Measurements from ENCODE around the gene ADAM30.

Gene ADAM30

DNA sequence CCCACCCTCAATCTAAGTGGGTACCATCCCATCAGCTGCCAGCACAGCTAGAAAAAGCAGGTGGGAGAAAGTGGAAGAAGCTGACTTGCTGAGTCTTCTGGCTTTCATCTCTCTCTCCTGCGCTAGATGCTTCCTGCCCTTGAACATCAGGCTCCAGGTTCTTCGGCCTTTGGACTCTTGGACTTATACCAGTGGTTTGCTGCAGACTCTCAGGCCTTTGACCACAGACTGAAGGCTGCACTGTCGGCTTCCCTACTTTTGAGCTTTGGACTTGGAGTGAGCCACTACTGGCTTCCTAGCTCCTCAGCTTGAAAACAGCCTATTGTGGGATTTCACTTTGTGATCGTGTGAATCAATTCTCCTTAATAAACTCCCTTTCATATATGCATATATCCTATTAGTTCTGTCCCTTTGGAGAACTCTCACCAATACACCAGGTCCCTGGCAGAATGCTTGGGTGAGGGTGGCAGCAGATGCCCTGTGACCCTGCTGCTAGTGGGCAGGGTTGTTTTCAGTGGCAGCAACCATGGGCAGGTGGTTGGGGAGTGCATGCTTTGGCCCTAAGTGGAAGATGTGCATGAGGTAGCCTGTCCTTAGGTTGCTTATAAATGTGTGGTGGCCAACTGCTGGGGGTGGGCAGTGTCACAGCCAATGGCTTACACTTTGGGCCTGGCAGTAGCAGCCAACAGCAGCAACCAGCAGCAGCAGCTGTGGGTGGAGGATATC, 10.8 kb upstream of the ADAM30 start:
- no peak for DNase-seq

DNA sequence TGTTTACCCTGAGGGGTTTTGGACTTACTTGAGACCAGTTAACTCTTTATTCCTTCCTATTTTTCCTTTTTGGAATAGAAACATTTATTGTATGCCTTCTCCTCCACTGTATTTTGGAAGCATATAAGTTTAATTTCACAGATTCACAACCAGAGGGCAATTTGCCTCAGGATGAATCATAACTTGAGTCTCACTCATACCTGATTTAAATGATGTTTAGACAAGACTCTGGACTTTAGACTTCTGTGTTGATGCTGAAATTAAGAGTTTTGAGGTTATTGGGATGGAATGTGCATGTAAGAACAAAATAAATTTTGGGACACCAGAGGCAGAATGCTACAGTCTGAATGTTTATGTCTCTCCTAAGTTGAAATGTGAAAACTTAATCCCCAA, 7.1 kb upstream of the ADAM30 start:
- DNase-seq, result no peak

DNA sequence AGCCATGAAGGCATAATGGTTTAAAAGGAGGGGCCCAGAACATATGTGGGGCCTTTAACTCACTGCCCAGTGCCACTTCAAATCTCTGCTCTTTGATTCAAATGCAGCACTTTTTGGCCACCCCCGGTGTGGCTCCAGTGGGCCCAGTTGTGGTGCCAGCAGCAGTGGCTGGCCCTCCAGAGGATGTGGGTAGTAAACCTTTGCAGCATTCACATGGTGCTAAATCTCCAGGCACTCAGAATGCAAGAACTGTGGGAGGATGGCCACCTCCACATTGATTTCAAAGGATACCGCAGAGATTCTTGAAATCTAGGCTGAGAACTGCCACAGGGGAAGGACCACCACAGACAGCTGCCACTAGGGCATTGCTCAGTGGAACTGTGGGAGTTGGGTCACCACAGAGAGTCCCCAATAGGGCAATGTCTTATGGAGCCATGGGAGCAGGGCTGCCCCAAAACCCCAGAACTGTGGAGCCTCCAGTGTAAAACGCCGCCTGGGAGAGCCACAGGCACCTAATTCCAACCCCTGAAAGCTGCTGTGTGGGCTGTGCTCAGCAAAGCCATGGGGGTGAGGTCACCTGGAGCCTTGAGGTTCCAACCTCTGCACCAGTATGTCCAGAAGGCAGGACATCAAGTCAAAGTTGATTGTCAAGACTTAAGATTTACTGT, 6.6 kb upstream of the ADAM30 start:
- DNase-seq, result no peak

DNA sequence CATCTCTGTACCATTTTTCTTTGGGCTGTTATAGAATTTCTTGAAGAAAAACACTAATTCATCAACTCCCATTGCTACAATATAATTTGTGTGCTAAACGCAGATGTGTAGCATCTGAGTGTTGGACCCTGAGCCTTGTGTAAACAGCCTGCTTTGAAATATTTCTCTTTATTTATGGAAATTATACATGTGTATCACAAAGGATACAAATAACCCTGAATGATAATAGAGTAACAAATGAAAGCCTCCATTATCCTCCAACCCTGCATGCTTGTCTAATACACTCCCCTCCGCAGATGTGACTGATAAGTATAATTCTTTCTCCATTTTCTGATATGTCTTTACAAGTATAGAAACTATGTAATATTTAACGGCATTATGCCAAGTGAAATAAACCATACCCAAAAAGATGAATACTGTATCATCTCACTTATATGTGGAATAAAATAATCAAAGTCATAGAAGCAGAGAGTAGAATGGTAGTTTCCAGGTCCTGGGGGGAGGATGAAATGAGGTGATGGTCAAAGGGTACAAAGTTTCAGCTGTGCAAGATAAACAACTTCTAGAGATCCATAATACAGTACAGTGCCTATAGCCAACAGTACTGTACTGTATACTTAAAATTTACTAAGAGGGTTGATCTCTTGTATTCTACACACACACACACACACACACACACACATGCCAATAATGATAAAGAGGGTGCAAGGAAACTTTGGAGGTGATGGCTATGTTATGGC, 2.8 kb upstream of the ADAM30 start:
- DNase-seq, result no peak

DNA sequence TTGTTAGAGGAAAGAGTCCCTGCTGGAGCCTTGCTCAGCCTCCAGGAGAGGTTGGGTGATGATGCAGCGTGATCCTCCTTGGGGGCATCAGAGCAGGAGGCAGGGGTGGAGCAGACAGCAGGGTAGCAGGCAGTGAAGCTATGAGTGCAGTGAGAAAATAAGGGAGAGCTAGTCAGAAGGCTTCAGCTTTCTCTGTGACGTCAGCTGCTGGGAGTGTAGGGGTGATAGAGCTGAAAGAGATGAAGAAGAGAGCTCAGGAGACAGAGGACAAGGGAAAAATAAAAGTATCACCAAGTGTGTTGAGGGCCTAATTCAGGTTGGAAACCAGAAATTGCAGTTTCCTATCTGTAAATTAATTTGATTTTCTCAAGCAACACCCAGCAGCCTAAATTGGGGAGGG, 2.2 kb upstream of the ADAM30 start:
- no peak for DNase-seq

DNA sequence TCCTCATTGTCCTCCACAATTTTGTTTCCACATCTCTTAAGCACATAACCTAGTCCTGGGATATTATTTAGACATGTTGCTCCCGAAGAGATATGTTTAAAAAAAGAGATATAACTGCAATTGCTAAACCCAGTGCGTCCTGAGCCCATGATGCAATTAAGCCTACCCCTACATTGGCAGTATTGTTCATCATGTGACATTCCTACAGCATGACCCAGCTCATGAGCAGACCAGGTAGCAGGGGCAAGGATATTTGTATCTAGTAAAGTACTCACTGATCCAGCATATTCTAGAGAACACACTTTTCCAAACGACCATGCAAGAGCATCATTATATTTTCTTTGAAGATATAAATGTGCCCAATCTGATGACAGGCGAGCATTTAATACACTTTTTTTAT, 1.2 kb downstream of the ADAM30 start:
- no peak for DNase-seq

DNA sequence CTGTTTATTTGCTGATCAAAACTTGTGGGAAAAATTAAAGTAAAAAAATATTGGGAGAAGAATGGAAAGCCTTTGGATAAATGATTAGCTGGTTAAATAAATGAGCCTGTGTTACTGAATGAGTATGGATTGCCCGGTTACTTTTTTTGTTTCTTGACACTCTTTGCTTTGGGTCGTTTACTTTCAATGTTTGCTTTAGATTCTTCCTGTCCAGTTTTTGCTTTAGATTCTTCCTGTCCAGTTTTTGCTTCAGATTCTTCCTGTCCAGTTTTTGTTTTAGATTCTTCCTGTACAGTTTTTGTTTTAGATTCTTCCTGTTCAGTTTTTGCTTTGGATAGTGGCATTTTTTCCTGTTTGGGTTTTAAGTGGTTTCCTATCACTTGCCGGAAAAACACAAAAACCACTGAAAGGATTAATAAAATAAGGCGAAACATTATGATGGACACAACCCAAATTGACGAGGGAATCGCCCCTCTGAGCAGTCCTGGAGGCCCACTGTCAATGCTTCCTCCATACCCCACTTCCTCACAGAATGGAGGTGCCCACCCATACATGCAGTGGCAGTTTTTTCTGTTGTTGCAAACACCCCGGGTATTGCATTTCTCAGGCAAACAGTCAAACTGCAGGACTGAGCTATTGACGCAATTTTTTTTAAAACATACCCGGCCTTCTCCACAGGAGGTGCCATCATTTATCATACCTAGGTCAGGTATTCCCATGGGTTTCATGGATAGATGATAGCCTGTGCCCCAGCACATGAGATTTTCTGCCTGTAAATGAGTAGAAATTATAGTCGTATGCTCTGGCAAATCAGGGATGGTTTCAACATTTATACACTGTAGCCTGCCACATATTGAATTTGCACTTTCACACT, 2.3 kb downstream of the ADAM30 start:
- DNase-seq, result no peak

DNA sequence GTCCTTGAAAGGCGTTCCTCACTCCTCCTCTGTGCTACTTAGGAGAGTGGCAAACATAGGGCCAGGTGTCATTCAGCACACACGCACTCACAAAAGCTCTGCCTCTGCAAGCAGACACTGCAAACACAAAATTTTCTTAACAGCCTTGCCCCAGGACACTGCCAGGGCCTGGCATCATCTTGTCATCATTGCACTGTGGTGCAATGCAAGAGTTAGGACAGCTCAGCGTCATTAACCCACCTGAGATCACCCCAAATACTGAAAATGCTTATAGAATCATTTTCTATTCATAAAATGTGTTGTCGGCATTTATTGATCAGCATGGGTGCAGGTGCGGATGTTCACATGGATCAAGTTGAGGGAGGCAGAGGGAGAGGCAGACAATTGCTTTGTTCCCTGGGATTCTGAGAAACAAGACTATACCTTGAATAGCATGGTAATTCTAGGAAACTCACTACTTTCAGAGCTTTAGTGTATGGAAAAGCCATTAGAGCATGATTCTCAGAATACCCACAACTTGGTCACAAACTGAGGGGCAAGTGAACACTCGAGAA, 3.0 kb downstream of the ADAM30 start:
- DNase-seq, result no peak

DNA sequence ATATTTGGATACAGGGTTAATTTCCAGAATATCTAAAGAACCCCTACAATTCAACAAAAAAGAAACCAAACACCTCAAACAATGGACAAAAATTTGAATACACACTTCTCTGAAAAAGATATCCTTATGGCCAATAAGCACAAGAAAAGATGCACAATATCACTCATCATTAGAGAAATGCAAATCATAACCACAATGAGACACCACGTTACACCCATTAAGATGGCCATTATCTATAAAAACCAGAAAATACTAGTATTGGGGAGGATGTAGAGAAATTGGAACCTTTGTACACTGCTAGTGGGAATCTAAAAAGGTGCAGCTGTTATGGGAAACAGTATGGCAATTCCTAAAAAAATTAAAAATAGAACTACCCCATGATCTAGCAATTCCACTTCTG, 4.9 kb downstream of the ADAM30 start:
- DNase-seq, result no peak

DNA sequence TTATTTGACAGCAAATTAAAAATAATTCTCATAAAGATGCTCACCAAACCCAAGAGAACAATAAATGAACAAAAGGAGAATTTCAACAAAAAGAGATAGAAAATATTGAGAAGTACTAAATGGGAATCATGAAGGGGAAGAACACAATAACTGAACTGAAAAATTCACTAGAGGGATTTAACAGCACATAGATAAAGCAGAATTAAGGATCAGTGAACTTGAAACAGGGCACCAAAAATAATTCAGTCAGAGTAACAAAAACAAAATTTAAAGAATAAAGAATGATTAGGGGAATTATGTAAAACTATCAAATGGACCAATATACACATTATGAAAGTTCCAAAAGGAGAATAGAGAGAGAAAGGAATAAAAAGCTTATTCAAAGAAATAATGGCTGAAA, 7.8 kb downstream of the ADAM30 start:
- no peak for DNase-seq

DNA sequence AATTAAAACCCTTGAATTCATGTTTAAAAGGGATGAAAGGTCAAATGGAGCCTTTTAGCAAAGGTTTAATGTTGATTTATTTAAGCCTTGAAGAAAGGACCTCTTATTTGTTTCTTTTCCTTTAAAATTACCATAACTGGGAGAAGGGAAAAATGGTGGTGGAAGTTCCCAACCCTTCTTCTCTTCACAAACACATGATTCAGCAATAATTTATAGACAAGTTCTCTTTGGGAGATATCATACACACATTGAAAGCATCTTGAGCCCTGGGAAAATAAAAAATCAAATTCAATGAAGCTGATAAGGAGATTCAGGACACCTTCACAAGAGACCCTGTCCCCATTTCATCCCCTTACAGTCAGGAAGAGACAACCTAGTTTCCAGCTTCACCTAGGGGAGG, 8.9 kb downstream of the ADAM30 start:
- DNase-seq, result no peak

DNA sequence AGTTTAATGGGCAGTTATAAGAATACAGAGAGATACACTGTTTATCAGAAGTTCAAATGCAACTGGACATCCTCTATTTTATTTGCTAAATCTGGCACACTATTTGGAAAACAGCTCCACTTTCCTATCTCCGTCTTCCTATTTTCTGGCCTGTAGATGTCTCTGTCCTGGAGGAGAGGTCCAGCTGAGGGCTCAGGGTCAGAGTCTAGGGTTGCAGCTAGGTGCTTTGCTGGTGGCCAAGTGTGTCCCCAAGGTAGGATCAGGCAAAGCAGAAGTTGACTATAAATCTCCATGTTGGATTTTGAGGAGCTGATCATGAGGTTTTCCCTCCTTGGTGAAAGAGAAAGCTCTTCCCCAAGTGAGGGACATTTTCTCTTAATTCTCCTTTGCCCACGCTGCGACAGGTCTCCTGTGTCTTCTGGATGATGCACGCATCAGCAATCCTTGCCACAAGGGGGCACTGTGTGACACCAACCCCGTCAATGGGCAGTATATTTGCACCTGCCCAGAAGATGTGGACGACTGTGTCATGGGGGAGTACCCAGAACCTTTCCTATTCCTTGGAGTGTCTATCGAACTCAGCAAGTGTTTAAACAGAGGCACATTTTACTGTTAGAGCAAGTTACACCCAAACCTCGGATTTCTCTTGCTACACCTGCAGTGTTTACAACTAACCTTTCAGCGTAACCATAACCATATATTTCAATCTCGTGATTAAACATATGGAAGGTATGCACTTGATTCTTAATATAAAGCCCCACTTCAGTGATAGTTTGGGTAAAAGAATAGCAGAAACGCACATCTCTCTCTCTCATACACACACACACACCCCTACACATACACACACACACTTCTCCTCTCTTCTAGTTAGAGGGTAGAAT, 10.2 kb downstream of the ADAM30 start:
- peak; percentile 84 for DNase-seq

DNA sequence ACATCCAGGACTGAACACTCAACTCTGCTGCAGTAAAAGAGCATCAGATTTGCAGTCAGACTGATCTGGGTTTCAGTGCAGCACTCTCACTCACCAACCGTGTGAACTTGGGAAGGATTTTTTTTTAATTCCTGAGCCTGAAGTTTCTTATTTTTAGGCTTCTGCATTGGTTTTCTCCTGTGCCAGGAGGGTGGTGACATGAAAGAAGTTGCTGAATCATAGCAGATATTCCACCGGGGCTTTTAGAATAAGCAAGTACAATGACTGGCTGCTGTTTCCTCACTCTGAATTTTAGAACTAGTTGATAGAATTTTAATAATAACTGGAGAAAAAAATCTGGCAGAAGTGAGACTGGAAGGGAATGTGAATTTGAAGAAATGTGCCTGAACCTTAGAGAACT, 11.6 kb downstream of the ADAM30 start:
- DNase-seq, result no peak

DNA sequence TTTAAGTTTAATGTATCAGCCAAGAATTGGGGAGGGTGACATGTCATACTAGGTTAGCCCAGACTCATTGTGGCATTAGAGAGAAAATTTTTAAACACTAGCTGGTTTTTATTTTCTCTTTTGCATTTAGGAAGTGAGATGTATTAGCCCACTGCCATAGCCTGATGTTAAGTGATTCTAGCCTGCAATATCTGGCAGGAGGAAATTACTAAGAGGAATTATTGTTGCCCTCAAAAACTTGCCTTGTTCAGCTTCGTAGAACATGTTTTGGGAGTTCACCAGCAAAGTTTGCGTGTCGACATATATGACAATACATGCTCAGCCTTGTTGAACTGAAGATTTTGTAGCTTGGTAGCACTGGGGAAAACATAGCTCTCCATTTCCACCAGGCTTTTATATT, 12.5 kb downstream of the ADAM30 start:
- no peak for DNase-seq

DNA sequence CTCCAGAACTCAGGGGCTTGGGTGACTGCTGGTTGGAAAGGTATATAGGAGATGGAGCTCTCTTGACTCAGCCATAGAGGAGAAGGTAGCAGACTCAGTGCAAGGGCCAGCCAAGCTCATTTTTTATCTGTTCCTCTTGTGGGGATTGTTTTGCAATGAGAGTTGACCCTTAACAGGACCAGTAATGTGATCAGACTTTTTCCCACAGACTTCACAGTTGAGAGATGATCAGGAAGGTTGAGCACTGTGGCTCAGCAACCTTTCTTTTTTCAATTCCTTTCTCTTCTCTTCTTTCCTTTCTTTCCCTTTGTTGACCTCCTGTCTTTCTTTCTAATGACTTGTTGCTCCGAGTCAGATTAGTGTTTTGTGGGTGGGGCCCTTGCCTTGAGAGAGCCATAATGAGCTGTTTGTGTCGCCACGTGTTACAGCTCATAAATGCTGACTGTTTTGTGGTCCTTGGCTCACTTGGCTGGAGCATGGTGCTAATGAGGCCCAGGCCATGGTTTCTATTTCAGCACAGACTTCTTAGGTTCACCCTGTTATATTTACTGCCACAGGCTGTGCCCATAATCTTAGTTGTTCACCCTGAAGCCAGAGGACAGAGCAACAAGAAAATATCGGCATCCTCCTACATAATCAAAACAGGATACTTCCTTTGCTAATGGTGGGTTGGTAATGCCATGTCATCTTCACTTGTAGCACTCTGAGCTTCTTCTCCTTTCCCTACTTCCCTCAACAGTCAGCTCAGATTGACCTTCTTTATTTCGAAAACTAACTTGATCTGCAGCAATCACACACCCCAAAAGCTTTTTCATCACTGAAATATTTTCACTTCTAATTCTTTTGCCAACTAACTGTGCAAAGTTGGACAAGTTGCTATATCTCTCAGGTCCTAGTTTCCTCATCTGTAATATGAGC, 13.9 kb downstream of the ADAM30 start:
- DNase-seq, result no peak

DNA sequence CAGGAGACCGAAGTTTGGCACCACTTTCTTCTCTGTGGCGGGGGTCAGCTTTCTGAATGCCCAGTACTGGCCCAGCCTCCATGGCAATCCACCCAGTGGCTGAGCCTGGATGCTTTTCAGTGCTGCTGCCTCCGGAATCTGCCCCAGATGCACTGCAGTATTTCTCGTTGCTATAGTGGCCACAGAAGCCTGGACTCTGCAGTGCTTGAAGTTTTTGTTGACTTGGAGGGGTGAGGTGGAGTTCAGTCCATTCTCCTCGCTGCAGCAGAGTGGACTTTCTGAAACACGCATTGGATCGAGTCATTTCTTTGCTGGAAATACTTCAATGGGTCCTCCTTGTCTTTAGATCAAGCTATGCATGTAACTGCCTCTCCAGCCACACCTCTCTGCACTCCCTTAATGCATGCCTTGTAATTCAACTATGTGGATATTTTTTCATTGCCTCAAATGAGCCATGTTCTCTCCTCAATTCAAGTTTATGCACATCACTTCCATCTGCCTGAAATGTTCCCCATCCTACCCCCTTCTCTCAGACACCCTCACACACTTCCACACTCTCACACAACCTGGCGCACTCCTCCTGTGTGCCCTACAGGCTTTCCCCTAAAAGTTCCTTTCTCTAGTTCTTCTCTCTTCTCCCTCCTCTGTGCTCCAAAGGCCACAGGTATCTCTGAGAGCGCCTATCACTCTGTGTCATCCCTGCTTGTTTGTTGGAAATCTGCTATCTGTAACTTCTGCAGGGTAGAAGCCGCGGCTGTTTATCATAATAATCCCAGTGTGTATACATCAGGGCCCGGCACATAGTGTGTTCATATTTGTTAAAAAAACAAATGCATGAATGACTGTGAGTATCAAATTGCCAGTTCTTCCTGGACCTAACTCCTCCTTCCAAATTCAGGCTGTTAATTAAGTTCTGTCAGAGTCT, 16.5 kb downstream of the ADAM30 start:
- no peak for DNase-seq

DNA sequence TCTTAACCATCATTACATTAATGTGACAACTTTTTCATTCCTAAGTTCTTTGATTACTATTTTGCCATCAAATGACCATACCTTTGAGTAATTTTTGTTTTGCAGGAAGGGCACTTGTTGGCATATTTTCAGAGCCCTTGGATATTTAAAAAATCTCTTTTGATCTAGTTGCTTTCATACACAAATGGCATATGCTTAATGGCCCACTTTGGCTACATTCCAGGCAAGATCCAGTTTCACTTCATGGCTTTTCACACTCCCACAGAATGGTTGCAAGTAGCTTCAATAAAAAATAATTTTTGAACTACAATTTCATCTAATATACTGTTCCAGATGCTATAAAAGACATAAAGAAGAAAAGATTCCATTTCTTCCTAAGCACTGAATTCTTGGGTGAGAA, 18.1 kb downstream of the ADAM30 start:
- no peak for DNase-seq

DNA sequence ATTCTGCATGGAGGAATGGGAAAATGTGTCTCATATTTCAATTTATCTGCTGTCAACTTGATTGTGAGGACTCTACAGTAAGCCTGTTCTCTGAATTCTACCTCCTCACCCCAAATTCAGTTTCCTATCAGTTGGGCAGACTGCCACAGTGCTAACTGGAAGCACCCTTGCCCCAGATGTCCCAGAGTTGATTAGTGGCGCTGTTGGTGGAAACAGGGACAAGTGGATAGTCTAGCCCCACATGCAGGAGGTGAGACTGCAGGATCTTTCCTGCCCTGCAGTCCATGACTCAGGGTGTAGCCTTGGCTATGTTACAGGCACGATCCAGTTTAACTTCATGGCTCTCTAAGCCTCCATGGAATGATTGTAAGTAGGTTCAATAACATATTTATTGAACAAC, 22.1 kb downstream of the ADAM30 start:
- DNase-seq, result no peak
